Liver (tissue), 9 donors: ENCODE results near the gene CYP20A1. TPM values are rescaled to one million over a fixed set of nuclear protein-coding genes. Genes with fewer than 3 reads are reported as not detected.
"Not testable (repeated sequence)": the region's sequence is repeated elsewhere in the genome, so short reads cannot be mapped to it uniquely, and the experiment has no call there.

Experiments used
- DNase-seq: peaks from one replicate; pipeline ENCODE4 v3.0.0-alpha.2; 2017; ENCODE audit warnings: low spot score
- H3K27ac ChIP-seq, 2 donors: one replicate each; pipeline ENCODE4 v1.7.0; 2013; ENCODE audit warnings: inconsistent platforms in 2 of 2, low read length in 2 of 2, control low read depth in 1 of 2, low read depth in 1 of 2, mild to moderate bottlenecking in 1 of 2
- H3K27me3 ChIP-seq, 4 donors: one replicate each; pipeline versions ENCODE4 v1.6.1 to v1.7.0; 2013; ENCODE audit warnings: low read length in 3 of 4, inconsistent platforms in 1 of 4, mild to moderate bottlenecking in 1 of 4, moderate library complexity in 1 of 4; ENCODE audit not compliant: control insufficient read depth in 4 of 4, insufficient read depth in 4 of 4
- H3K36me3 ChIP-seq, 4 donors: one replicate each; pipeline versions ENCODE4 v1.6.1 to v1.7.0; 2013; ENCODE audit warnings: low read length in 3 of 4, mild to moderate bottlenecking in 3 of 4, low read depth in 1 of 4, moderate library complexity in 1 of 4; ENCODE audit not compliant: control insufficient read depth in 4 of 4, insufficient read depth in 3 of 4
- H3K4me1 ChIP-seq, 4 donors: one replicate each; pipeline versions ENCODE4 v1.6.1 to v1.7.0; 2013; ENCODE audit warnings: low read length in 3 of 4, mild to moderate bottlenecking in 3 of 4, moderate library complexity in 1 of 4; ENCODE audit not compliant: control insufficient read depth in 4 of 4, insufficient read depth in 4 of 4
- H3K4me3 ChIP-seq, 3 donors: one replicate each; pipeline versions ENCODE4 v1.6.1 to v1.7.0; 2013; ENCODE audit warnings: low read length in 3 of 3, control low read depth in 1 of 3, low read depth in 1 of 3, mild to moderate bottlenecking in 1 of 3
- H3K9ac ChIP-seq, 2 donors: one replicate each; pipeline ENCODE4 v1.7.0; 2013; ENCODE audit warnings: low read length in 2 of 2, mild to moderate bottlenecking in 2 of 2, moderate library complexity in 2 of 2, control low read depth in 1 of 2, low read depth in 1 of 2
- H3K9me3 ChIP-seq, 4 donors: one replicate each; pipeline versions ENCODE4 v1.6.1 to v1.7.0; 2013; ENCODE audit warnings: low read length in 3 of 4; ENCODE audit not compliant: control insufficient read depth in 4 of 4
- FOXA1 ChIP-seq: IDR thresholded peaks from 2 replicates; pipeline ENCODE4 v1.6.1; 2016; ENCODE audit warnings: antibody characterized with exemption
- FOXA2 ChIP-seq: IDR thresholded peaks from 2 replicates; pipeline ENCODE4 v1.6.1; 2016; ENCODE audit warnings: antibody characterized with exemption
- GABPA ChIP-seq, 2 donors: IDR thresholded peaks in 1 of 2; conservative IDR thresholded peaks in 1 of 2; 2 replicates each; pipeline ENCODE4 v1.6.1; 2016; ENCODE audit warnings: antibody characterized with exemption in 2 of 2, mild to moderate bottlenecking in 1 of 2, moderate library complexity in 1 of 2
- NR2F2 ChIP-seq: IDR thresholded peaks from 2 replicates; pipeline ENCODE4 v1.6.1; 2016; ENCODE audit warnings: antibody characterized with exemption
- RXRA ChIP-seq, 2 donors: IDR thresholded peaks; 2 replicates each; pipeline ENCODE4 v1.6.1; 2017 to 2018; ENCODE audit warnings: antibody characterized with exemption in 2 of 2, mild to moderate bottlenecking in 1 of 2
- YY1 ChIP-seq: IDR thresholded peaks from 2 replicates; pipeline ENCODE4 v1.6.1; 2016; ENCODE audit warnings: antibody characterized with exemption, mild to moderate bottlenecking
- WGBS: extraction: QIAGEN DNeasy Blood & Tissue Kit; methylation state at CpG from one replicate; pipeline ENCODE4 v1.1.7; 2013; 5-methylcytosine and 5-hydroxymethylcytosine counted together
- polyA plus RNA-seq, 2 donors: library from polyadenylated mRNA; stranded (reverse) in 1 of 2; unstranded in 1 of 2; fragments of 200-250 nt in 1 of 2; fragments of >200 nt in 1 of 2; fragmentation: Nextera tagmentation in 1 of 2; extraction: Ambion mirVana in 1 of 2; gene quantifications; one replicate each; pipeline versions ENCODE4 v1.2.1 to v1.2.3, GENCODE V29; 2013 to 2015
- total RNA-seq, 2 donors: library from RNA; depleted of rRNA; stranded (reverse); fragments of >200 nt; gene quantifications; one replicate each; pipeline ENCODE4 v1.2.3, GENCODE V29; 2014
- TF ChIP-seq, protein P1 (sequence below): IDR thresholded peaks from 2 replicates; pipeline ENCODE4 v1.6.1; 2016; ENCODE audit warnings: antibody characterized with exemption
- TF ChIP-seq, protein P2 (sequence below): IDR thresholded peaks from 2 replicates; pipeline ENCODE4 v1.6.1; 2016; ENCODE audit warnings: antibody characterized with exemption, mild to moderate bottlenecking
- TF ChIP-seq, protein P3 (sequence below): IDR thresholded peaks from 2 replicates; pipeline ENCODE4 v1.6.1; 2016; ENCODE audit warnings: antibody characterized with exemption
- TF ChIP-seq, protein P4 (sequence below): IDR thresholded peaks from 2 replicates; pipeline ENCODE4 v1.6.1; 2016; ENCODE audit warnings: antibody characterized with exemption
- donor health status: healthy.
- donor health status: healthy.
- donor health status: healthy.
- donor health status: healthy.
- donor health status: healthy.

Gene CYP20A1
- total and polyA plus RNA-seq, 4 donors, result 5.0 to 22.7 (median 16.1) TPM

DNA sequence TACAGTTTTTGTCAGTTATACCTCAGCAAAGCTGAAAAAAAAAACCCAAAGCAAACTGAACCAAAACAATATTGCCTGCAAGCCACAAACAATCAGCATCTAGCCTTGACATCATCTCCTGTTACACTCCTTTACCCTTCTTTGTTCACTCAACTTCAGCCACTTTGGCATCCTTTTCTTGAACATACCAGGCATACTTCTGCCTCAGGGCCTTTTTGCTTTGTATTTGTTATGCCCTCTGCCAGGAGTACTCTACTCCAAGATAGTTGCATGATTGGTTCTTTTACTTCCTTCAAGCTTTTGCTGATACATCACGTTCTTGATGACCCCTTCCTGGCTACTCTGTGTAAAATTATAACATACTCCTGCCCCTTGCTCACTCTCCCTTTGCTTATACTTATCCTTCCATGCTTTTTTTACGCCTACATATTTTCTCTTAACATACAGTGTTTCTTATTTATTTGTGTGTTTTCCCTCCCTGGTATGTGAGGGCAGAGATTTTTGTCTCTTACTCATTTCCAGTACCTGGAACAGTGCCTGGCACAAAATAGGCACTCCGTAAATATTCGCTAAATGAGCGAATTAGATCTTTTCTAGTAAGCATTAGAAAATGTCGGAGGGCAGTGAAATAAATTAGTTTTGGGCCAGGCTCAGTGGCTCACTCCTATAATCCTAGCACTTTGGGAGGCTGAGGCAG is 102.1 kb downstream of the CYP20A1 start:
- Histone ChIP-seq H3K27me3 (no peaks in the 10 kb centered on the region), H3K4me3 (no peak overlapping the region), H3K4me1 (no peaks in the 10 kb centered on the region), H3K36me3 (peaks cover 0 to 3% (median 0%) of the 10 kb centered on the region in 4 donors), H3K9me3 (no peaks in the 10 kb centered on the region), H3K27ac (no peak overlapping the region), H3K9ac (no peak overlapping the region)
- 94% methylated on average over 6 of the region's 6 CpGs for WGBS
- TF ChIP-seq GABPA (IDR thresholded peaks at IDR 0.05 in 1 of 2, conservative IDR thresholded peaks at IDR 0.05 in 1 of 2), result no peak
- TF ChIP-seq, protein P1, sequence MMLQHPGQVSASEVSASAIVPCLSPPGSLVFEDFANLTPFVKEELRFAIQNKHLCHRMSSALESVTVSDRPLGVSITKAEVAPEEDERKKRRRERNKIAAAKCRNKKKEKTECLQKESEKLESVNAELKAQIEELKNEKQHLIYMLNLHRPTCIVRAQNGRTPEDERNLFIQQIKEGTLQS, result no peak
- TF ChIP-seq NR2F2, result no peak
- TF ChIP-seq FOXA2, result no peak
- TF ChIP-seq, protein P2, sequence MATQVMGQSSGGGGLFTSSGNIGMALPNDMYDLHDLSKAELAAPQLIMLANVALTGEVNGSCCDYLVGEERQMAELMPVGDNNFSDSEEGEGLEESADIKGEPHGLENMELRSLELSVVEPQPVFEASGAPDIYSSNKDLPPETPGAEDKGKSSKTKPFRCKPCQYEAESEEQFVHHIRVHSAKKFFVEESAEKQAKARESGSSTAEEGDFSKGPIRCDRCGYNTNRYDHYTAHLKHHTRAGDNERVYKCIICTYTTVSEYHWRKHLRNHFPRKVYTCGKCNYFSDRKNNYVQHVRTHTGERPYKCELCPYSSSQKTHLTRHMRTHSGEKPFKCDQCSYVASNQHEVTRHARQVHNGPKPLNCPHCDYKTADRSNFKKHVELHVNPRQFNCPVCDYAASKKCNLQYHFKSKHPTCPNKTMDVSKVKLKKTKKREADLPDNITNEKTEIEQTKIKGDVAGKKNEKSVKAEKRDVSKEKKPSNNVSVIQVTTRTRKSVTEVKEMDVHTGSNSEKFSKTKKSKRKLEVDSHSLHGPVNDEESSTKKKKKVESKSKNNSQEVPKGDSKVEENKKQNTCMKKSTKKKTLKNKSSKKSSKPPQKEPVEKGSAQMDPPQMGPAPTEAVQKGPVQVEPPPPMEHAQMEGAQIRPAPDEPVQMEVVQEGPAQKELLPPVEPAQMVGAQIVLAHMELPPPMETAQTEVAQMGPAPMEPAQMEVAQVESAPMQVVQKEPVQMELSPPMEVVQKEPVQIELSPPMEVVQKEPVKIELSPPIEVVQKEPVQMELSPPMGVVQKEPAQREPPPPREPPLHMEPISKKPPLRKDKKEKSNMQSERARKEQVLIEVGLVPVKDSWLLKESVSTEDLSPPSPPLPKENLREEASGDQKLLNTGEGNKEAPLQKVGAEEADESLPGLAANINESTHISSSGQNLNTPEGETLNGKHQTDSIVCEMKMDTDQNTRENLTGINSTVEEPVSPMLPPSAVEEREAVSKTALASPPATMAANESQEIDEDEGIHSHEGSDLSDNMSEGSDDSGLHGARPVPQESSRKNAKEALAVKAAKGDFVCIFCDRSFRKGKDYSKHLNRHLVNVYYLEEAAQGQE, result no peak
- no peak for TF ChIP-seq YY1
- no peak for DNase-seq

DNA sequence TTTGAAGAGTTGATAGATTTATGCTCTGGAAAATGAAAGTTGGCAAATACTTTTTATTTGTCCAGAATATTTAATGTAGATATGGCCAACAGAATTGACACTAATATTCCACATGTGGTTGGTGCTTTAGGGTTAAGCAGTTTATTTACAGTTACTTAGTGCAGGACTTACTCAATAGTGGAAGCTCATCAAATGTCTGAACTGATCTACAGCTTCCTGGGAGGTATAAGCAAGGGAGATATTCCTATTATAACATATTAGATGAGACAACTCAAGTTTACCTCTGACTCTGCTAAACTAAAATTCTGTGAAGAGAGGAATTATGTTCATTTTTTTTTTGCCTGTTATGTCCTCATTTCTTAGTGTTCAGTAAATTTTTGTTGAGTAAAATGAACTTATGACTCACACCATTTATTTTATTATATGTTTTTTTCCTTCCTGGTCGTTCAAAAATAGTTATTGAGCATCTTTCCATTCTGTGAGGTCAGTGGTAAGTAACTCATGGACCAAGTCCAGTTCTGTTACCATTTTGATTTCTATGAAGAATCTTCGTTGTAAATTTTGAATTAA is 103.0 kb downstream of the CYP20A1 start:
- TF ChIP-seq FOXA1 (no peak), GABPA (IDR thresholded peaks at IDR 0.05 in 1 of 2, conservative IDR thresholded peaks at IDR 0.05 in 1 of 2) (no peak), RXRA (IDR thresholded peaks at IDR 0.05) (no peak), YY1 (no peak), NR2F2 (no peak)
- TF ChIP-seq, protein P3, sequence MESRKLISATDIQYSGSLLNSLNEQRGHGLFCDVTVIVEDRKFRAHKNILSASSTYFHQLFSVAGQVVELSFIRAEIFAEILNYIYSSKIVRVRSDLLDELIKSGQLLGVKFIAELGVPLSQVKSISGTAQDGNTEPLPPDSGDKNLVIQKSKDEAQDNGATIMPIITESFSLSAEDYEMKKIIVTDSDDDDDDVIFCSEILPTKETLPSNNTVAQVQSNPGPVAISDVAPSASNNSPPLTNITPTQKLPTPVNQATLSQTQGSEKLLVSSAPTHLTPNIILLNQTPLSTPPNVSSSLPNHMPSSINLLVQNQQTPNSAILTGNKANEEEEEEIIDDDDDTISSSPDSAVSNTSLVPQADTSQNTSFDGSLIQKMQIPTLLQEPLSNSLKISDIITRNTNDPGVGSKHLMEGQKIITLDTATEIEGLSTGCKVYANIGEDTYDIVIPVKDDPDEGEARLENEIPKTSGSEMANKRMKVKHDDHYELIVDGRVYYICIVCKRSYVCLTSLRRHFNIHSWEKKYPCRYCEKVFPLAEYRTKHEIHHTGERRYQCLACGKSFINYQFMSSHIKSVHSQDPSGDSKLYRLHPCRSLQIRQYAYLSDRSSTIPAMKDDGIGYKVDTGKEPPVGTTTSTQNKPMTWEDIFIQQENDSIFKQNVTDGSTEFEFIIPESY, result no peak
- TF ChIP-seq, protein P4, sequence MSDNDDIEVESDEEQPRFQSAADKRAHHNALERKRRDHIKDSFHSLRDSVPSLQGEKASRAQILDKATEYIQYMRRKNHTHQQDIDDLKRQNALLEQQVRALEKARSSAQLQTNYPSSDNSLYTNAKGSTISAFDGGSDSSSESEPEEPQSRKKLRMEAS, result no peak
- TF ChIP-seq, protein P1, result no peak
- Histone ChIP-seq H3K9me3 (no peaks in the 10 kb centered on the region), H3K4me1 (no peaks in the 10 kb centered on the region), H3K27me3 (no peaks in the 10 kb centered on the region), H3K27ac (no peak overlapping the region), H3K36me3 (peaks cover 0 to 3% (median 0%) of the 10 kb centered on the region in 4 donors), H3K9ac (no peak overlapping the region), H3K4me3 (no peak overlapping the region)
- DNase-seq, result no peak
- WGBS, result 88% methylated on average over 2 of the region's 2 CpGs

DNA sequence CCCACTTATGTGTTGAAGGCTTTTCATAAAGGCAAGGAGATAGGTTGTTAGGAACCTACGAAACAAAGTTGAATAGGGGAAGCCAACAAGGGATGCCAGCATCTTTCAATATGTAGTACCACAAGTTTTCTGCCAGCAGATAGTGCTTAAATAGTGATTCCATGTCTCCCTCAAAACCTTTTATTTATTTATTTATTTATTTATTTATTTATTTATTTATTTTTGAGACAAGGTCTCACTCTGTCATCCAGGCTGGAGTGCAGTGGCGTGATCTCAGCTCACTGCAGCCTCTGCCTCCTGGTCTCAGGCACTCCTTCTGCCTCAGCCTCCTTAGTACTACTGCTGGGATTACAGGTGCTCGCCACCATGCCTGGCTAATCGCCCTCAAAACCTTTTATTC is 103.6 kb downstream of the CYP20A1 start:
- not testable (repeated sequence) for H3K9me3 ChIP-seq, H3K4me1 ChIP-seq, H3K27ac ChIP-seq, DNase-seq, H3K36me3 ChIP-seq, H3K9ac ChIP-seq, H3K27me3 ChIP-seq, H3K4me3 ChIP-seq
- 98% methylated on average over 4 of the region's 4 CpGs for WGBS
